Muscle layer of colon (tissue), 2 donors: Measurements from ENCODE around the gene NKX1-1.
"Not testable (repeated sequence)": the region's sequence is repeated elsewhere in the genome, so short reads cannot be mapped to it uniquely, and the experiment has no call there.

Experiments
- H3K27ac ChIP-seq: one replicate; pipeline ENCODE4 v1.7.0; 2013; ENCODE audit warnings: low read depth, mild to moderate bottlenecking, low read length, moderate library complexity
- H3K27me3 ChIP-seq, 2 donors: one replicate each; pipeline ENCODE4 v1.7.0; 2013; ENCODE audit warnings: low read length in 2 of 2, mild to moderate bottlenecking in 2 of 2; ENCODE audit not compliant: insufficient read depth in 2 of 2, control insufficient read depth in 1 of 2
- H3K36me3 ChIP-seq: one replicate; pipeline ENCODE4 v1.7.0; 2013; ENCODE audit warnings: mild to moderate bottlenecking, low read length; ENCODE audit not compliant: insufficient read depth
- H3K4me1 ChIP-seq: one replicate; pipeline ENCODE4 v1.7.0; 2013; ENCODE audit warnings: mild to moderate bottlenecking, low read length; ENCODE audit not compliant: insufficient read depth
- H3K4me3 ChIP-seq, 2 donors: one replicate each; pipeline ENCODE4 v1.7.0; 2013; ENCODE audit warnings: low read length in 2 of 2, low read depth in 1 of 2, mild to moderate bottlenecking in 1 of 2, moderate library complexity in 1 of 2
- H3K9ac ChIP-seq: one replicate; pipeline ENCODE4 v1.7.0; 2013; ENCODE audit warnings: low read length
- H3K9me3 ChIP-seq: one replicate; pipeline ENCODE4 v1.7.0; 2013; ENCODE audit warnings: mild to moderate bottlenecking, low read length
- donor health status: abdominal sarcoma.
- donor health status: Adenocarcinoma of cecum.

The NKX1-1 gene

DNA sequence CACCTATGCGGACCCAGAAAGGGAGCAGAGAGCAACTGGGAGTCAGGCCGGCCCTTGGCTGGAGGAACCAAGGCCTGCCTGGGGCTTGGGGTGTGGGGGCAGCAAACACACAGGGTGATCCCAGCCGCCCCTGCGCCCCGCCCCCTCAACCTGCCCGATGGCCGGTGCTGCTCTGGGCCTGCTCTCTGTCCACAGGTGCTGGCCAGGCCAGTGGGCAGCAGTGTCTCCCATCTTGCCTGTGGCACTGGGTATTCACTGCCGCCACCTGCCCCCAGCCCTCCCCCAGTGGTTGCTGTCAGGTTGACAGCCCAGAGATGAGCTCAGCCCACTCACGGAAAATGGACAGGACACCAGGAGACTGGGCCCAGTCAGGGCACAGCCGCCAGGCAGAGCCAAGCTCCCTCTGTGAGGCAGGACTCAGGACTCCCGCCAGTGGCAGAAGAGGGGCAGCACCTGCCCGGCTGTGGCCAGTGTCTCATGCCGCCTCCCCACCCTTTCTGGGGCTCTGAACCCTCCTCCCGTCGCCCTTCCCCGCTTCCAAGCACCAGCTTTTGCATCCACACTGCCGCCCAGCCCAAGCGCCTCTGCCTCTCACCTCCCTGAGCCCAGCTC lies 4.7 kb downstream of the NKX1-1 start:
- Histone ChIP-seq H3K4me1 (no peaks in the 10 kb centered on the region), H3K27ac (no peak overlapping the region), H3K4me3 (no peak overlapping the region), H3K27me3 (peaks cover 8 to 50% of the 10 kb centered on the region in 2 donors), H3K9ac (no peak overlapping the region), H3K36me3 (no peaks in the 10 kb centered on the region), H3K9me3 (no peaks in the 10 kb centered on the region)

DNA sequence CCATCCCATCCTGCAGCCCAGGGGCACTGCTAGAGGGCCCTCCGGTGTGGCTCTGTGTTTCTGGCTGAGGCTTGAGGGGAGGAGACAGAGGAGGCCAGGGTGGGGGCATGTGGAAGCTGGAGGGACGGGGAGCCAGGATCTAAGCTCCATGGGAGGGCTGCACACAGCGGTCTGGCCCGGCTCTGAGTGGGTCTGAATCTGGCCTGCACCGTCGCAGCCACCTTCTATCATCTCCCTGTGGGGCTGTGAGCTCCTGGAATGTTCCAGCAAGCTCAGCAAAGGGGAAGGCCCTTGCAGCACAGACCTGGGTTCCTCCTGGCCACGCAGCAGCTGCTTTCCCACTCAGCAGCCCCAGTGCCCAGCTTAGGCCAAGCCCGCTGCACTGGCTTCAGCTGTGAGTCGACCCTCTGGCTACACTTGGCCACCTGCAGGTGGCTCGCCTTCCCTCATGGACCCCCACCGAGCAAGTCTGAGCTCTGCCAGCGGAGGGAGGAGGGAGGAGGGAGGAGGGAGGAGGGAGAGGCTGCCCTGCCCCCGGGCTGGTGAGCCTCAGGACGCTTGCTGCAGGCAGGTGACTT lies 5.3 kb downstream of the NKX1-1 start:
- no peaks in the 10 kb centered on the region for H3K36me3 ChIP-seq
- no peaks in the 10 kb centered on the region for H3K9me3 ChIP-seq
- no peak overlapping the region for H3K9ac ChIP-seq
- H3K27ac ChIP-seq = no peak overlapping the region
- no peaks in the 10 kb centered on the region for H3K4me1 ChIP-seq
- H3K4me3 ChIP-seq = no peak overlapping the region
- H3K27me3 ChIP-seq = peaks cover 8 to 50% of the 10 kb centered on the region in 2 donors

DNA sequence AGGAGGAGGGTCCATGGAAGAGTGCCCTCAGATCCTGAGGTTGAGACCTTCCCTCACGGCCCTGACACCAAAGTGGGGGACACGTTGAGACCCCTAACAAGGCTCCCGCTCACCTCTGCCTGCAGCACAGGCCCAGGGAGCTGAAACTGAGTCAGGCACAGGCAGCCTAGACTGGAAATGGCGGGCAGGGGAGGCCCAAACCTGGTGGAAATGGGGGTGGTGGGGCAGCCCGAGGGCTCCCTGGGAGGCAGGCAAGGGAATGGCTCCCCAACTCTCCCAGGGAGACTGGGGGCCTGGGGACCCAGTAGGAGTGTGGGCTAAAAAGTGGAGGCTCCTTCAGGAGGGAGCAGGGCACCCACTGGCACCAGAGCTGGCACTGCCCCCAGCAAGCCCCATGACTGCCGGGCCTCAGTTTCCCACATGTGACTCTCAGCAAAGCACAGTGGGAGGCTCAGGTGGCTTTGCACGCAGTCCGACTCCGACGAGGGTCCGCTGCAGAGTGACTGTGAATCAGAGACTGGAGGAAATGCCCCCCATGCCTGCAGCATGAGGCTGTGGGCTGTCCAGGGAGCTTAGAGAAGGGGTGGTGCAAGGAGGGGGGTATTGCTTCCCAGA lies 5.9 kb downstream of the NKX1-1 start:
- Histone ChIP-seq H3K27me3 (peaks cover 8 to 44% of the 10 kb centered on the region in 2 donors), H3K9ac (no peak overlapping the region), H3K9me3 (no peaks in the 10 kb centered on the region), H3K36me3 (no peaks in the 10 kb centered on the region), H3K4me3 (no peak overlapping the region), H3K27ac (no peak overlapping the region), H3K4me1 (no peaks in the 10 kb centered on the region)

DNA sequence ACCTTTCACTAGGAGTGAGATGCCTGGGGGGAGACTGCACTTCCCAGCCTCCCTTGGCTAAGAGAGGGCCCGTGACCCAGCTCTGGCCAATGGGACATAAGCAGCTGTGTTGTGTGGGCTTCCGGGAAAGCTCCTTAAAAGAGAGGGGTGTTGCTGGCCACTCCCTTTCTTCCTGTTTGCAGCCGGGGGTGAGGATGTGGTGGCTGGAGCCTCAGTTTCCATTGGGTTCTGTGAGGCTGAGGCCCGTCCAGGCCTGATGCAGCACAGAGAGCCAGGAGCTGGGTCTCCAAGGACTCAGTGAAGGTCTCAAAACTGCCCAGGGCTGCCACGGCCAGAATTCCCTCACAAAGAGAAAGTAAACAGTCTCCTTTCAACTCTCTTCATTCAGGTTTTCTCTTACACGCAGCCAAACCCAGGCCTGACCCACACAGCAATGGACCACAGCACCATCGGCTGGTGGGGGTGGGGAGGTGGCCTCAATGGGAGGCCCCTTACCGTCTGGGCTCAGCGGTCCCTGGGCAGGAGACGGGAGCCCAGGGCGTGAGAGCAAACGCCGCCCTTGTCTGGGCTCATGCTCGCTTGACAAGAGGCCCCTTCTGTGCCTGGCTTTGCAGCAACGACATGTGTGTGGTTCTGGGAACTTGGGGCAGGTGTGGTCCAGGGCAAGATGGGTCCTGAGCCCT lies 6.6 kb downstream of the NKX1-1 start:
- Histone ChIP-seq H3K9ac (no peak overlapping the region), H3K4me1 (no peaks in the 10 kb centered on the region), H3K4me3 (no peak overlapping the region), H3K9me3 (no peaks in the 10 kb centered on the region), H3K27ac (no peak overlapping the region), H3K27me3 (peaks cover 8 to 37% of the 10 kb centered on the region in 2 donors), H3K36me3 (no peaks in the 10 kb centered on the region)

DNA sequence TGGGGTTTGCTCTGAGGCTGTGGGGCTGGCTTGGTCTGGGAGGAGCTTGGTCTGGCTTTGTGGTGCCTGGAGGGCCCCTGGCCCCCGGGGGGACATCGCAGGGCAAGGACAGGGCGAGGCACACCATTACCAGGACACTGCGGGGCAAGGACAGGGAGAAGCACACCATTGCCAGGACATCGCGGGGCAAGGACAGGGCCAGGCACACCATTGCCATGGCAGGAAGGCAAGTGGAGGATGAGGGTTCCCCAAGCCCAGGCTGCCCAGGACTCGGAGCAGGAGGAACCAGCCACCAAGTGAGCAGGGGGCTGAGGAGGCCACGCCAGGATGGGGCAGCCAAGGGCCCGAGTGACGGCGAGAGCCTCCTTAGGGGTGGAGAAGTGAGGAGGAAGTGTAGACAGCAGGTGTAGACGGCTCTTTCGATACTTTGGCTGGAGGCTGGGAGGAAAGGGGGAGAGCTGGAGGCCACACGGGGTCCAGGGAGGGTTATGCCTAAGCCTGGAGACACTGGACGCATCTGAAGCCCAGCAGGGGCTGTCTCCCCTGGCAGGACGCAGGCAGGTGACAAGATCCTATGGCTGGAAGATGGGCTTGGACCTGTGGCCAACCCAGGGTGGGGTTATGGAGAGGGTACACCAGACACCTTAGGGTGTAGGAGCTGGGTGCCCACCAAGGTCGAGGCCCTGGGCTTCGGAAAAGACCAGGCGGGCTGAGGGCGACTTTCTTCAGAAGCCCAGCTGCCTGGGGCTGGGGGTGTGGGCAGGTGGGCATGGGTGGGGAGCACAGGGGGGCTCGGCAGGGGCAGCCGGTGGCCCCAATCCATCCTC lies 7.3 kb downstream of the NKX1-1 start:
- Histone ChIP-seq H3K9ac (no peak overlapping the region), H3K27ac (no peak overlapping the region), H3K4me1 (no peaks in the 10 kb centered on the region), H3K27me3 (peaks cover 8 to 30% of the 10 kb centered on the region in 2 donors), H3K36me3 (no peaks in the 10 kb centered on the region), H3K9me3 (no peaks in the 10 kb centered on the region), H3K4me3 (no peak overlapping the region)

DNA sequence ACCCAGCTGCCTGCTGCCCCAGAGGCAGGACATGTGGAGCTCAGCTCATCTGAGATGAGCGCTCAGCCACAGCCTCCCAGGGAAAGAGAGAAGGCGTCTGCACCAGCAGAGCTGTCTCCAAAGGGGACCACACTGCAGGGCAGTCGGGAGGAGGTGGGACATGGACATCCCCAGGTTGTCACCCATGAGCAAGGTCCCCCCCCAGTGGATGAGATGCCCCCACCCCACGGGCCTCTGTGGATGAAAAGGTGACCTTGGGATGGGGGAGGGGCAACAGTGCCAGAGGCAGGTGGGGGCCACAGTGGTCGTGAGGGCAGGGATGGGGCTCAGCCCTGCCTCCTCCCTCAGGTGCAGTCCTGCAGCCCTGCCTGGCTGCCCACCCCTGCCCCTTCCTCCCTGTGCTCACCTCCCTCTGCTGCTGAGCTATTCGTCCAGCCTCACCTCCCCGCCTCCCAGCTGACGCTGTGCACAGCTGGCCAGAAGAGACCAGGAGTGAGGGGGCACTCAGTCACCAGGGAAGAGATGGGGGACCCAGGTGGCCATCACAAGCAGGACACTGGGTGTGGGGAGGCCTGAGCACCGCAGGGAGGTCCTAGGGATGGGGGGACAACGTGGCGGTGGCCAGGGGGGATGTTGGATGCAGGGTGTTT lies 9.3 kb downstream of the NKX1-1 start:
- Histone ChIP-seq H3K4me3 (no peak overlapping the region), H3K27me3 (peaks cover 5 to 14% of the 10 kb centered on the region in 2 donors), H3K9me3 (no peaks in the 10 kb centered on the region), H3K27ac (no peak overlapping the region), H3K36me3 (peaks cover 7% of the 10 kb centered on the region), H3K4me1 (no peaks in the 10 kb centered on the region), H3K9ac (no peak overlapping the region)

DNA sequence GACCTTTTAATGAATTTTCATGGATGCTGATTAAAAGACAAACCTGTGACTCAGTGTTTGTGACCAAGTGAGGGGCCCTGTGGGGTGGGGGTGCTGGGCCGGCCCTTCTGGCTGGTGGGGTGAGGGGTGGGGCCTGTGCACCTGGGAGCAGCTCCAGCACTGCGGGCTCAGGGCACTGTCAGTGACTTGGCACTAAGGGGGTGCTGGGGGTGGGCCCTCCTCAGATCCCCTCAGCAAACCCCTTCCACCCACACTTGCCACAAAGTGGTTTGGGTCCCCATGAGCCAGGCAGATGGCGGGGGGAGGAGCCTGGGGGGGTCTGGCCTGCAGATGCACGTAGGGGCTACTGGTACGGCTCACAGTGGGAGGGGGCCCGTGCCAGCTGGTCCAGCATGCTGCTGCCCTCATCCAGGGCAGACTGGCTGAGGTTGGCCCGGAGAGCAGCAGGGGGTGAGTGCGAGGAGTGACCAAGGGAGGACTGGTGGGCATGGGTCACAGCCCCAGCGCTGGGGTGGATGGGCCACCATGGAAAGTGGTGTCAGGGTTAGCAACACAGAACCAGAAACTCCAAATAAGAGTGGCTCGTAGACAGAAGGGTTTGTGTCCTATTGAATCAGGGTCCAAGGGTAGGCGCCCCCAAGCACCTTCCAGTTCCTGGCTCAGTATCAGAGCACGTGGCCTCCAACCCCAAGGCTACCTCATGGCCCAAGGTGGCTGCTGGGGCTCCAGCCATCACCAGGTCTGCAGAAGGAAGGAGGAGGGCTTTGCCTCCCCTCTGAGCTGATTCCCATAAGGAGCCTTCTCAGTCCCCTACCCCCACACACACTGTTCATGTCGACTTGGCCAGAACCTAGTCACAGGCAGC lies 10.1 kb downstream of the NKX1-1 start:
- Histone ChIP-seq H3K9ac (no peak overlapping the region), H3K4me1 (no peaks in the 10 kb centered on the region), H3K36me3 (peaks cover 9% of the 10 kb centered on the region), H3K27ac (no peak overlapping the region), H3K4me3 (no peak overlapping the region), H3K9me3 (no peaks in the 10 kb centered on the region), H3K27me3 (peaks cover 0 to 8% of the 10 kb centered on the region in 2 donors)

DNA sequence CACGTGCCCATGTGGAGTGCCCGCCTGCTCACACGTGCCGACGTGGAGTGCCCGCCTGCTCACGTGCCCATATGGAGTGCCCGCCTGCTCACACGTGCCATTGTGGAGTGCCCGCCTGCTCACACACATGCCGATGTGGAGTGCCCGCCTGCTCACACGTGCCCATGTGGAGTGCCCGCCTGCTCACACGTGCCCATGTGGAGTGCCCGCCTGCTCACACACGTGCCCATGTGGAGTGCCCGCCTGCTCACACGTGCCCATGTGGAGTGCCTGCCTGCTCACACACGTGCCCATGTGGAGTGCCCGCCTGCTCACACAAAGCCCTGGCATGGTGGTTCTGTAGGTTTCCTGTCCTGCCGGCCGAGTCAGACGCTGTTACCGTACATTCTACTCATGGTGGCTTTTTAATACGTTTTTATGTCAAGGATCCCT lies 10.8 kb downstream of the NKX1-1 start:
- not testable (repeated sequence) for H3K27ac ChIP-seq, H3K27me3 ChIP-seq, H3K4me3 ChIP-seq, H3K36me3 ChIP-seq, H3K9ac ChIP-seq, H3K9me3 ChIP-seq, H3K4me1 ChIP-seq

DNA sequence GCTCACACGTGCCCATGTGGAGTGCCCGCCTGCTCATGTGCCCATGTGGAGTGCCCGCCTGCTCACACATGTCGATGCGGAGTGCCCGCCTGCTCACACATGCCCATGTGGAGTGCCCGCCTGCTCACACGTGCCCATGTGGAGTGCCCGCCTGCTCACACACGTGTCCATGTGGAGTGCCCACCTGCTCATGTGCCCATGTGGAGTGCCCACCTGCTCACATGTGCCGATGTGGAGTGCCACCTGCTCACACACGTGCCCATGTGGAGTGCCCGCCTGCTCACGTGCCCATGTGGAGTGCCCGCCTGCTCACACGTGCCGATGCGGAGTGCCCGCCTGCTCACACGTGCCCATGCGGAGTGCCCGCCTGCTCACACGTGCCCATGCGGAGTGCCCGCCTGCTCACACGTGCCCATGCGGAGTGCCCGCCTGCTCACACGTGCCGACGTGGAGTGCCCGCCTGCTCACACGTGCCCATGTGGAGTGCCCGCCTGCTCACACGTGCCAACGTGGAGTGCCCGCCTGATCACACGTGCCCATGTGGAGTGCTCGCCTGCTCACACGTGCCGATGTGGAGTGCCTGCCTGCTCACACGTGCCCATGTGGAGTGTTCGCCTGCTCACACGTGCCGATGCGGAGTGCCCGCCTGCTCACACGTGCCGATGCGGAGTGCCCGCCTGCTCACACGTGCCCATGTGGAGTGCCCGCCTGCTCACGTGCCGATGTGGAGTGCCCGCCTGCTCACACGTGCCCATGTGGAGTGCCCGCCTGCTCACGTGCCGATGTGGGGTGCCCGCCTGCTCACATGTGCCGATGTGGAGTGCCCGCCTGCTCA lies 11.5 kb downstream of the NKX1-1 start:
- H3K4me3 ChIP-seq, H3K9me3 ChIP-seq, H3K4me1 ChIP-seq, H3K27me3 ChIP-seq, H3K36me3 ChIP-seq, H3K9ac ChIP-seq, H3K27ac ChIP-seq: not testable (repeated sequence)

DNA sequence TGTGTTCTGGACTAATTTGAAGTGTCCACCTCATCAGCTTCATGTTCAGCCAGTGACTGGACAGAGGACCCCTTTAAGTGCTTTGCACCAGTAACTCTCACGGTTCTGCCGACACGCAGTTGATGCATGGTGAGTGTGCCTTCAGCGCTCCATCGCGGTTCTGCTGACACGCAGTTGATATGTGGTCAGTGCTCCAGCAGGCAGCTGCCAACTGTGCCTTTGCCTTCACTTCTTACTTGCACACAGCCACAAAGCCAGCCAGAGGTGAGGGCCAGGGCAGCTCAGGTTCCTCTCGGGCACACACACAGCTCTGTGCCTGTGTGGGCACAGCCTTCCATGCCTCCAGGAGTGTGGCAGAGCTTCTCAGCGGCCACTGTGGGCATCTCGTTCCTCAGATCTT lies 12.4 kb downstream of the NKX1-1 start:
- Histone ChIP-seq H3K36me3 (peaks cover 9% of the 10 kb centered on the region), H3K9ac (no peak overlapping the region)

More for the DNA sequence above, 12.4 kb downstream of the NKX1-1 start:
- no peaks in the 10 kb centered on the region for H3K27me3 ChIP-seq
- H3K4me3 ChIP-seq = no peak overlapping the region
- no peaks in the 10 kb centered on the region for H3K4me1 ChIP-seq
- H3K9me3 ChIP-seq = no peaks in the 10 kb centered on the region
- H3K27ac ChIP-seq = no peak overlapping the region
